Caco-2 (cell line): Measurements from ENCODE around the gene TMEM184B. TPM values are rescaled to one million over a fixed set of nuclear protein-coding genes. Genes with fewer than 3 reads are reported as not detected.

ENCODE experiments used
- BruUV-seq: library from RNA; stranded (reverse); fragments of 400-500 nt; replicated peaks from 2 replicates; lab custom pipeline; 2021; lab: Mats Ljungman, UMichigan
- CTCF ChIA-PET: fragments of 300-600 bp; sonication (Branson Sonifier 250); formaldehyde crosslinking; loops from one replicate; lab custom pipeline; 2022; ENCODE audit warnings: antibody characterized with exemption; lab: Charles Lee
- POLR2A ChIA-PET: fragments of 300-600 bp; sonication (Branson Sonifier 250); formaldehyde crosslinking; loops from one replicate; lab custom pipeline; 2022; ENCODE audit warnings: antibody characterized with exemption; lab: Charles Lee
- DNase-seq, 2 experiments: peaks; one replicate each; pipeline versions ENCODE4 v3.0.0 to v3.0.0-alpha.2; 2020 to 2022
- H3K27me3 ChIP-seq: replicated peaks from 2 replicates; pipeline ENCODE4 v1.6.0; 2011; ENCODE audit warnings: low read length; ENCODE audit not compliant: control insufficient read depth, insufficient read depth
- H3K36me3 ChIP-seq: 2 replicates; pipeline ENCODE4 v1.5.1; 2011; ENCODE audit warnings: low read length; ENCODE audit not compliant: control insufficient read depth, insufficient read depth
- H3K4me1 ChIP-seq: fragments of 250-450 bp; sonication (Bioruptor Pico); 2 replicates; pipeline ENCODE4 v1.5.1; 2020; ENCODE audit warnings: mild to moderate bottlenecking
- H3K4me3 ChIP-seq: 2 replicates; pipeline ENCODE4 v1.5.1; 2011; ENCODE audit warnings: low read depth, mild to moderate bottlenecking, control low read depth, low read length
- H3K9me3 ChIP-seq: fragments of 250-450 bp; sonication (Bioruptor Pico); 2 replicates; pipeline ENCODE4 v1.5.1; 2020; ENCODE audit warnings: mild to moderate bottlenecking, moderate library complexity
- H3K27ac Mint-ChIP-seq: one replicate; pipeline ENCODE4 v1.8.0; 2022; ENCODE audit warnings: mixed read lengths; ENCODE audit not compliant: unreplicated experiment
- H3K27me3 Mint-ChIP-seq: one replicate; pipeline ENCODE4 v1.8.0; 2022; ENCODE audit warnings: mixed read lengths; ENCODE audit not compliant: insufficient read depth, unreplicated experiment
- H3K36me3 Mint-ChIP-seq: one replicate; pipeline ENCODE4 v1.8.0; 2022; ENCODE audit warnings: mild to moderate bottlenecking, mixed read lengths; ENCODE audit not compliant: insufficient read depth, unreplicated experiment
- H3K4me1 Mint-ChIP-seq: one replicate; pipeline ENCODE4 v1.8.0; 2022; ENCODE audit warnings: low read depth, mixed read lengths; ENCODE audit not compliant: unreplicated experiment
- H3K4me3 Mint-ChIP-seq: one replicate; pipeline ENCODE4 v1.8.0; 2022; ENCODE audit warnings: mild to moderate bottlenecking, moderate library complexity, mixed read lengths; ENCODE audit not compliant: unreplicated experiment
- H3K9me3 Mint-ChIP-seq: one replicate; pipeline ENCODE4 v1.8.0; 2022; ENCODE audit warnings: mixed read lengths; ENCODE audit not compliant: unreplicated experiment
- intact Hi-C: fragments of 100-400 bp; cut with micrococcal nuclease; formaldehyde crosslinking; loops from one replicate; pipeline ENCODE4 v1.10.0; 2022; ENCODE audit not compliant: unreplicated experiment
- total RNA-seq: library from RNA; stranded (reverse); gene quantifications from 2 replicates; pipeline ENCODE4 v1.2.3, GENCODE V29; 2022
- TF ChIP-seq, protein P1 (sequence below), 2 experiments: fragments of 200-600 bp in 1 of 2; IDR thresholded peaks; 1 replicate in 1 of 2; 2 replicates in 1 of 2; pipeline versions ENCODE4 v1.5.1 to v1.8.0; 2011 to 2022; ENCODE audit warnings: antibody characterized with exemption in 1 of 2, control low read depth in 1 of 2, inconsistent platforms in 1 of 2, low read depth in 1 of 2, low read length in 1 of 2, mild to moderate bottlenecking in 1 of 2, moderate library complexity in 1 of 2; ENCODE audit not compliant: insufficient read depth in 1 of 2, severe bottlenecking in 1 of 2, unreplicated experiment in 1 of 2

The TMEM184B gene
- total RNA-seq, 1 experiment from 2014 or later = 53.3 TPM

DNA sequence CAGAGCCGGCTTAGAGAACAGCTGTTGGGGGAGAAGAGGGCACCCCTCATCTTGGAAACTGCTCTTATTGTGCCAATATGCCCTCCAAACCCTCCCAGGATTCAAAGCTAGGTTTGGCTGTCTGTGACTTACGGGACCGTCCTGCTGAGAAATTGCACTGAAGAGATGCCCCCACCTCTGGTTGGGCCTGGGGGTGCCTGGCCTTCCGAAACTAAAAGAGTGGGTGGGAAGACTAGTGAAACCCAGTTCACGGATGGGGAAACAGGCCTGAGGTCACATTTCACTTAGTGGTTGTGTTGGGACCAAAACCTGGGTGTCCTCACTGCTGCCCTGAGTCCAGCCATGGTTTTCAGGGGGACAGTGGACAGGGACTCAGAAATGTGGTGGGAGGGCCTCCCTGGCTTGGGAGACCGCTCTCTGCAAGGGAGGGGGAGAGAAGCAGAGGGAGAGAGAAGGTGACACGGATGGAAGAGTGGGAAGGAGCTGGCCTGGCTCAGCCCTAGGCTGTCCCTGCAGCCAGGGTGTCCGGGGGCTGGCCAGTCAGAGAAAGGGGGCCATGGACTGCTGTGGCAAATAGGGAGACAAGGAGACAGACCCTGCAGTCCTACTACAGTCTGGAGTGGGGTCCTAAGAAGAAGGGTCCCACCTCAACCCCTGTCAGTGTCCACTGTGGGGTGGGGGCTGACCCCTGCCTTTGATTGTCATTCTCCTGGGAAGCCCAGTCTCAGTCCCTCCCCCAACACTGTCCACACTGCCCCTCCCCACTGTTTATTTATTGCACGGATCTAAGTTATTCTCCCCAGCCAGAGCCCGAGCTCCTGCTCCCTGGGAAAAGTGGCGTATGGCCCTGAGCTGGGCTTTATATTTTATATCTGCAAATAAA, 57.4 kb downstream of the TMEM184B start:
- no peaks in the 10 kb centered on the region for H3K9me3 Mint-ChIP-seq
- no peak overlapping the region for H3K4me3 Mint-ChIP-seq
- H3K9me3 ChIP-seq = no peaks in the 10 kb centered on the region
- H3K27me3 ChIP-seq = no peaks in the 10 kb centered on the region
- no peak for DNase-seq
- intact Hi-C loops = loop anchor here (5.0 to 10.0 kb wide), 2 partner anchors 33 to 101 kb away; partner anchors contain the start of genes BAIAP2L2 and PLA2G6
- peaks cover 45% of the 10 kb centered on the region for H3K36me3 Mint-ChIP-seq
- no peaks in the 10 kb centered on the region for H3K27me3 Mint-ChIP-seq
- H3K4me1 Mint-ChIP-seq = peaks cover 11% of the 10 kb centered on the region
- no TSS peak for BruUV-seq
- H3K4me3 ChIP-seq = no peak overlapping the region
- POLR2A ChIA-PET = no interaction called here
- peak overlapping the region; percentile 41 for H3K27ac Mint-ChIP-seq
- TF ChIP-seq, protein P1, sequence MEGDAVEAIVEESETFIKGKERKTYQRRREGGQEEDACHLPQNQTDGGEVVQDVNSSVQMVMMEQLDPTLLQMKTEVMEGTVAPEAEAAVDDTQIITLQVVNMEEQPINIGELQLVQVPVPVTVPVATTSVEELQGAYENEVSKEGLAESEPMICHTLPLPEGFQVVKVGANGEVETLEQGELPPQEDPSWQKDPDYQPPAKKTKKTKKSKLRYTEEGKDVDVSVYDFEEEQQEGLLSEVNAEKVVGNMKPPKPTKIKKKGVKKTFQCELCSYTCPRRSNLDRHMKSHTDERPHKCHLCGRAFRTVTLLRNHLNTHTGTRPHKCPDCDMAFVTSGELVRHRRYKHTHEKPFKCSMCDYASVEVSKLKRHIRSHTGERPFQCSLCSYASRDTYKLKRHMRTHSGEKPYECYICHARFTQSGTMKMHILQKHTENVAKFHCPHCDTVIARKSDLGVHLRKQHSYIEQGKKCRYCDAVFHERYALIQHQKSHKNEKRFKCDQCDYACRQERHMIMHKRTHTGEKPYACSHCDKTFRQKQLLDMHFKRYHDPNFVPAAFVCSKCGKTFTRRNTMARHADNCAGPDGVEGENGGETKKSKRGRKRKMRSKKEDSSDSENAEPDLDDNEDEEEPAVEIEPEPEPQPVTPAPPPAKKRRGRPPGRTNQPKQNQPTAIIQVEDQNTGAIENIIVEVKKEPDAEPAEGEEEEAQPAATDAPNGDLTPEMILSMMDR (IDR thresholded peaks at IDR 0.05; ENCODE audit: insufficient read depth in 1 of 2, low read depth in 1 of 2, low read length in 1 of 2, severe bottlenecking in 1 of 2, unreplicated experiment in 1 of 2) = no peak
- H3K4me1 ChIP-seq = peaks cover 23% of the 10 kb centered on the region
- 0 out of 2 replicates have a peak, but pooled peaks cover 1% of the 10 kb centered on the region for H3K36me3 ChIP-seq
- CTCF ChIA-PET = no interaction called here

DNA sequence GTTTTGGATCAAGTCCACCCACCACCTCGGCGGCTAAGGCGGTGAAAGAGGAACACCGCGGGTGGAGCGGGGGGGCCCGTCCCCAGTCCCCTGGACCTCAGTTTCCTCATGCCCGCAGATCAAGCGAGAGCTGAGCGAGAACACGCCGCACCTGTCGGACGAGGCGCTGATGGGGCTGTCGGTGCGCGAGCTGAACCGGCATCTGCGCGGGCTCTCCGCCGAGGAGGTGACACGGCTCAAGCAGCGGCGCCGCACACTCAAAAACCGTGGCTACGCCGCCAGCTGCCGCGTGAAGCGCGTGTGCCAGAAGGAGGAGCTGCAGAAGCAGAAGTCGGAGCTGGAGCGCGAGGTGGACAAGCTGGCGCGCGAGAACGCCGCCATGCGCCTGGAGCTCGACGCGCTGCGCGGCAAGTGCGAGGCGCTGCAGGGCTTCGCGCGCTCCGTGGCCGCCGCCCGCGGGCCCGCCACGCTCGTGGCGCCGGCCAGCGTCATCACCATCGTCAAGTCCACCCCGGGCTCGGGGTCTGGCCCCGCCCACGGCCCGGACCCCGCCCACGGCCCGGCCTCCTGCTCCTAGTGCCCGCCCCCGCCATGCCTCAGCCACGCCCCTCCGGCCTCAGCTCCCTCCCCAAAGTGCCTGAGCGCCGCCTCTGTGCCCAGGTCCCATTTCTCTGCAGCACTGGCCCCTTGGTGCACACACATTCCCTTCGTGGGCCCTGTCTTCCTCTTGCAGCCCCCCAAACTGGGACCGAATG, 58.3 kb downstream of the TMEM184B start:
- TF ChIP-seq, protein P1 (IDR thresholded peaks at IDR 0.05; ENCODE audit: insufficient read depth in 1 of 2, low read depth in 1 of 2, low read length in 1 of 2, severe bottlenecking in 1 of 2, unreplicated experiment in 1 of 2) = no peak
- BruUV-seq = no TSS peak
- Histone ChIP-seq H3K4me3 (no peak overlapping the region), H3K27me3 (no peaks in the 10 kb centered on the region), H3K36me3 (0 out of 2 replicates have a peak, but pooled peaks cover 1% of the 10 kb centered on the region), H3K9me3 (no peaks in the 10 kb centered on the region), H3K4me1 (peaks cover 18% of the 10 kb centered on the region)
- Mint-ChIP-seq H3K4me1 (peaks cover 5% of the 10 kb centered on the region), H3K27ac (peak overlapping the region; percentile 41), H3K9me3 (no peaks in the 10 kb centered on the region), H3K27me3 (no peaks in the 10 kb centered on the region), H3K36me3 (peaks cover 38% of the 10 kb centered on the region), H3K4me3 (no peak overlapping the region)
- peak in 1 of 2 experiments; percentile 29 for DNase-seq
- intact Hi-C loops = loop anchor here (5.0 to 10.0 kb wide), 2 partner anchors 32 to 100 kb away; partner anchors contain the start of genes BAIAP2L2 and PLA2G6
- ChIA-PET POLR2A (no interaction called here), CTCF (no interaction called here)

DNA sequence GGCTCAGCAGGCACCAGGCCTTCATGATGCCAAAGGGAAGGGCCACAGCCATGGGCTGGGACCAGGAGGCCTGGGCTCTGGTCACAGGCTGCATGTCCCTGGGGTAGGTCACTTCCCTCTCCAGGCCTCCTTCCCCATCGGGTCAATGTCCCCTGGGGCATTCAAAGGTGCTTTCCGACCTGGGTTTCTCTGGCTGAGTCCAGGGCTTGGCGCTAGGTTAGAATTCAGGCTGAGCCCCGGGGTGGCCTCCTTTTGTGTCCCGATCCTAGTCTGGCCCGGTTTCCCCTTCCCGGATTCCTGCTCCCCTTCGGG, 58.9 kb downstream of the TMEM184B start:
- TF ChIP-seq, protein P1 (IDR thresholded peaks at IDR 0.05; ENCODE audit: insufficient read depth in 1 of 2, low read depth in 1 of 2, low read length in 1 of 2, severe bottlenecking in 1 of 2, unreplicated experiment in 1 of 2) = no peak
- H3K36me3 Mint-ChIP-seq = peaks cover 35% of the 10 kb centered on the region
- H3K4me1 ChIP-seq = peaks cover 12% of the 10 kb centered on the region
- ChIA-PET CTCF (no interaction called here), POLR2A (no interaction called here)
- no peak for DNase-seq
- H3K4me3 ChIP-seq = no peak overlapping the region
- no peaks in the 10 kb centered on the region for H3K9me3 ChIP-seq
- no peak overlapping the region for H3K4me3 Mint-ChIP-seq
- no peaks in the 10 kb centered on the region for H3K4me1 Mint-ChIP-seq
- no peak overlapping the region for H3K27ac Mint-ChIP-seq
- no peaks in the 10 kb centered on the region for H3K27me3 ChIP-seq
- no TSS peak for BruUV-seq
- no peaks in the 10 kb centered on the region for H3K27me3 Mint-ChIP-seq
- no peaks in the 10 kb centered on the region for H3K9me3 Mint-ChIP-seq
- 0 out of 2 replicates have a peak, but pooled peaks cover 1% of the 10 kb centered on the region for H3K36me3 ChIP-seq
- intact Hi-C loops = loop anchor here (10.0 kb wide), 1 partner anchor 99 kb away; the partner anchor contains the start of gene BAIAP2L2
